GM21390 (cell line): ENCODE measurements around the gene KLHL15.
A peak's percentile ranks its signal among the peaks of the same experiment; 100 is the strongest.
"Not testable (repeated sequence)": the region's sequence is repeated elsewhere in the genome, so short reads cannot be mapped to it uniquely, and the experiment has no call there.

Experiments
- ATAC-seq: cut with Tn5 transposase; IDR thresholded peaks from one replicate; pipeline ENCODE4 v1.9.1; 2021; ENCODE audit not compliant: unreplicated experiment

The KLHL15 gene

DNA sequence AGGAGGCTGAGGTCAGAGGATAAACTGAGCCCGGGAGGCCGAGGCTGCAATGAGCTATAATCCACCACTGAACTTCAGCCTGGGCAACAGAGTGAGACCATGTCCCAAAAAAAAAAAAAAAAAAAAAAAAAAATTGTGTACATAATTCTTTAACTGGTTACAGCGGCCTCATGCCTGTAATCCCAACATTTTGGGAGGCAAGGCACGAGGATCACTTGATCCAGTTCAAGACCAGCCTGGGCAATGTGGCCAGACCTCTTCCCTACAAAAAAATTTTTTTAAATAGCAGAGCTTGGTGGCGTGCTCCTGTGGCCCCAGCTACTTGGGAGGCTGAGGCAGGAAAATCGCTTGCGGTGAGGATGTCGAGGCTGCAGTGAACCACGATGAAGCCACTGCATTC is 9.3 kb downstream of the KLHL15 start:
- ATAC-seq = no peak

DNA sequence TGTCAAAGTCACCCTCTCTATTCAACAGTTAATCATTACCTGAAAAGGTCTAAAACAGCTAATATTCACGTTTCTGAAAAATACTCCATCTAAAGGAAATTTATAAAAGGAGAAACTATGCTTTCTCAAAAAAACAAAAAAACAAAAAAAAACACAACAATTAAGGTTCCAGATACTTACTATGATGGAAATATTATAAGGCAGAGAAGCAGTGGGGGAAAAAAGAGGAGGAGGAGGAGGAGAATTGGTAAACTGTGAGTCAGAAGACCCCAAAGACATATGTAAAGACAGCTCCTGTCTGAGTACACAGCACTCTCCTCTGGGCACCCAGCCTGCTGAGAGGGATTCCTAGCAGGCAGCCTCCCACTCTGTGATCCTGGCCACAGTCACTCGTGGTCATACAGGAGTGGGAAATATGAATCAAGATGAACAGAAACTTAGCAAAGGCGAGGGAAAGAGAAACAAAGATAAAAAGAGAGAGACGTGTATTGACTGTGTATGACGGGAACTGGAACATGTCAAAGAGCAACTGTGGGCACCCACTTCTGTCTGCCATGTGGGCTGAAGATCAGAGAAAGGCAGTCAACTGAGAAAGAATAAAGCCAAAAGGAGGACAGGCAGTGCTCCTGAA is 12.5 kb downstream of the KLHL15 start:
- peak; percentile 77 for ATAC-seq

GRCh38 chrX:24012266-24012665 is 14.7 kb downstream of the KLHL15 start:
- ATAC-seq = no peak

DNA sequence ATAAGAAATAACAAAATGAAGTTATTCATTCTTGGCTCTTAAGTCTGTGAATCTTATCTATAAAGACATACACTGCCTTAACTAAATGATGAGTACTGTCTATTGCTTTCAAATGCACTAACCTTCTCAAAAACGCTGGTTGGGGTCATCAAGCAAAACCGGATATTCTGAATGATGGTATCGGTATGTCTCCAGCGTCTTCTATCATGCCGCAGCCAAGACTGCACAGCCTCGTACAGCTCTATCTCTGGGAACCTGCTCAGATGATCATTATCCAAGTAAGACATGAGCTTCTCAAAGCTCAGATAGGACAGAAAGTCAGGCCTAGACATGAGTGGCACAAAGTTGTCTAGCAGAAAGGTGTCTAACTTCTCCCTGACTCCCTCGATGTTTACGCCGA is 21.1 kb downstream of the KLHL15 start:
- no peak for ATAC-seq

DNA sequence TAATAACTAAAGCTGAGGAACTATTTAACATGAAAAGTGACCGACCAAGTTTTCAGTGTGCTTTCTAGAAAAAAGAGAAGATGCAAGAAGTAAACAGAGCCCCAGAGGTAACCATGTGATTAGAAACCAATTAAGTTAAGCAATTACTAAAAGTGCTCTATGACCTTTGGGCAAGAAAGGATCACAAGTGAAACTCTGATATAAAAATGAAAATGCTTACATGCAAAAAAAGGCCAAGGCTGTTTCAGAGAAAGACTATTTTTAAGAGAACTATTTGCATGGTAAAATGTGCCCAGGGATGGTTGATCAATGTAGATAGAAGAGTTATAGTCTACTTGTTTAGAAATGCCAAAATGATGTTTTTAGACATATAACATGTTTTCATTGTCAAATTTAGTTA is 22.0 kb downstream of the KLHL15 start:
- peak; percentile 58 for ATAC-seq

DNA sequence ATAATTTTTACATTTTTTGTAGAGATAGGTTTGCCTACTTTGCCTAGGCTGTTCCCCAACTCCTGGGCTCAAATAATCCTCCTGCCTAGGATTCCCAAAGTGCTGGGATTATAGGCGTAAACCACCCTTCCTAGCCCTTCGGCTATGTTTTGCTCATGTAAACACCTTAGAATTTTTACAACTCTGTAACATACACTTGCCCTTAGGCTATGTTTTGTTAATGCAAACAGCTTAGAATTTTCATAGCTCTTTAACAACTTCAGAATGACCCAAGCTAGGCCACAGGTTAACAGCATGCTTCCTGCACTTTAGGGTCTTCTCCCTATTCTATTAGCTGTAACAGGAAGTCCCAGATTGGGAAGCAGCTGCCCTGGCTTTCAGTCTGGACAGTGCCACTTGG is 24.2 kb downstream of the KLHL15 start:
- ATAC-seq = no peak

- ATAC-seq = peak; percentile 81
These were observed 24.8 kb downstream of the KLHL15 start for GRCh38 chrX:24002167-24002566.

DNA sequence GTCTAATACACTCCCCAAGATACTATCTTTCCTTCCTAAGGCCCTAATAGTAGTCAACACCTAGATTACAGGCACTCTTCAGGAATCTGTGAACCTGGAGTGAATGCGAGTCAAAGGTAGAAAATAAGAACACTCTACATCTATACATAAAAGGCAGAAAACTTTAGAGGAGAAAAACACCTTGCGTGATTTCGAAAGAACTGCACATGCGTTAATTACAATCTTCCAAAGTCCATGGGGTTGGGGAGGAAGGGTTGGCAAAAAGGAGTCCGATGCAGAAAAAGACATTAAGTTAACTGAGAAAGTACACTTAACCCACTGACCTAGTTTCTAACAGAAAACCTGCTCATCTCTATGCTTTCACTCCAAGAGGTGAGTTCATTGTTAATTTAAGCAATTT is 27.3 kb downstream of the KLHL15 start:
- ATAC-seq = no peak

- ATAC-seq = no peak
These were observed 33.9 kb downstream of the KLHL15 start for GRCh38 chrX:23993012-23993633.

- no peak for ATAC-seq
These were observed 34.6 kb downstream of the KLHL15 start for GRCh38 chrX:23992431-23992830.

DNA sequence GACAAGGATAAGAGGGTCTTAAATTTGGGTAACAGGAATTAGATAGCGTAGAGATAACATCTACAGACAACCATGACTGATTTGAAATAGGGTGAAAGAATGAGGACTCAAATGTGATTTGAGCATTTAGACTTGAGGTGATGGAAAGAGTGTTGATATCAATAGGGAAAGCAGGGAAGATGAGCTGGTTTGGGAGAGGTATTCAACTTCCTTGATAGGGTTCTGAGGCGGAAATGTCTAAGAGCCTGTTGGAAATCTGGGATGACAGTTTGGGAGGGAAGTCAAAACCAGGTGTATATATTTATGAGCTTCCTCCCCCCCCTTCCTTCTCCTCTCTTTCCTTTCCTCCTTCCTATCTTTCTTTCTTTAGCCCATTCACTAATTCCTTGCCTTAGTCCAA is 36.5 kb downstream of the KLHL15 start:
- no peak for ATAC-seq

- no peak for ATAC-seq
These were observed 37.3 kb downstream of the KLHL15 start for GRCh38 chrX:23989689-23990088.

DNA sequence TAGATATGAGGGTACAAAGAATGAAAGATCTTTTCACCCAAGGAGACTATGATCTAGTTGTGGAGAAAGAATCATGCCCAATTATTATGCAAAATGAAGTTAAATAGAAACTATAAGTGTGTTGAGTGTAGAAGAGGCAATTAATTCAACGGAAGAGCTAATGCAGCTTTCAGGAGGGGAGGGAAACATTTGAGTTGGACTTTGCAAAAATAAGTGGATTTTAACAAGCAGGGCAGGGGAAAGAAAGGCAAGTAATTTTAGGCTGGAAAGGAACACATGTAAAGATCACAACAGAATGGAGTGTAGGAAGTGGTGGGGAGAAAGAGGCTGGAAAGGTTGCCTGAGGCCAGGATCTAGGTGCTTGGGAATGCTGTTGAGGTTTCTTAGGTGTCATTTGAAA is 44.1 kb downstream of the KLHL15 start:
- ATAC-seq = no peak

DNA sequence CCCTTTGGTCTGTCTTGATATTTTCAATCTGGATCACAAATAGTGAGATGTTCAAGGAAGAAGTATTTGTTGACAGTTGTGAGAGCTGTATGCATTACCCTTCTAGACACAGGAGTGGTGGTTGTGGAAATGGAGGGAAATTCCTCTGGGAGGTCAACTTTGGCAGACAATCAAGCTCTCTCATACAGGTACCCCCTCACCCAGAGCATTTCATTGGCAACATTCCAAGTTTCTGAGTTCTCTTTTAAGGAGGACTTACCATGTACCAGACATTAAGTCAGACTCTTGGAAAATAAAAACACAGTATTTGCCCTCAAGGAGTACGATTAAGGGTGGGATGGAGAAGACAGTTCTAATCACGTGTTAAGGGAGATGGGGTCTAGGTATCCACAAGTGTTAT is 45.3 kb downstream of the KLHL15 start:
- no peak for ATAC-seq

DNA sequence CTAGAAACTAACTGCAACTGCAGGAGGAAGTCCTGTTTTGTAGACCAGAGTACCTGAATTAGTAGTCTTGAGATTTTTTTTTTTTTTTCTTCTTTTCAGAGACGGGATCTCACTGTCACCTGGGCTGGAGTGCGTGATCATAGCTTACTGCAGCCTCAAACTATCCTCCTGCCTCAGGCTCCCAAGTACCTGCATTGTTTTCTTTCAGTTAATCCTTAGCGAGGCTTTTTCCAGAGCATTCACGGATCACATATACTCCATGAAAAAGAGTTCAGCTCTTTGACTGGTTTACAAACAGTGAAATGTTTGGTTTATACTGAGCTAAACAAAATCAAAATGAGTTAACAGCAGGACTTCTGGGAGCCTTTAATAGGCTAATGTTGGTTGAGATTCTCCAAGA is 45.8 kb downstream of the KLHL15 start:
- no peak for ATAC-seq

DNA sequence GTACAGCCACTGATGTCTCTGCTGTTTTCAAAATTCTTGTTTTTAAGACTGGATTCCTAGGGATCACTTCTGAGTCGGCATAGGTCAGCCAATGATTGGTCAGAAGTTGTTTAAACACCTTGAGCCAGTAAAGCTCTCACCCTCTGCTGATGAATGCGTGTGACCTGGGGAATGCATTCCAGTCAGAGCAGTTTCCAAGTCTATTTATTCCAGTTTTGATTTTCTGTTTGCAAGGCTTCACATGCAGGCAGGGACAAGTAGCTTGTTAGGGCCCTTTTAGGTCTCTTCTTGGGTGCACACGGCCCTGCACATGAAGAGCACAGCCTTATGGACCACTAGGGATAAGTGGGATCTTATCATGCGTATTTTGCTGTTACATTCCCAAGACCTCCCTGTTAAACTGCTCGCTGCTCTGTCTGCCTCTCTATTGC is 47.0 kb downstream of the KLHL15 start:
- ATAC-seq = no peak

GRCh38 chrX:23978491-23978890 is 48.5 kb downstream of the KLHL15 start:
- ATAC-seq = no peak

DNA sequence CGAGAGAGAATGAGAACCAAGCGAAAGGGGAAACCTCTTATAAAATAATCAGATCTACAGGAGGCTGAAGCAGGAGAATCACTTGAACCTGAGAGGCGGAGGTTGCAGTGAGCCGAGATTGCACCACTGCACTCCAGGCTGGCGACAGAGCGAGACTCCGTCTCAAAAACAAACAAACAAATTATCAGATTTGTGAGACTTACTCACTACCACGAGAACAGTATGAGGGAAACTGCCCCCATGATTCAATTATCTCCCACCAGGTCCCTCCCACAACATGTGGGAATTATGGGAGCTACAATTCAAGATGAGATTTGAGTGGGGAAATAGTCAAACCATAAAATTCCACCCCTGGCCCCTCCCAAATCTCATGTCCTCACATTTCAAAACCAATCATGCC is 61.4 kb downstream of the KLHL15 start:
- ATAC-seq = not testable (repeated sequence)

DNA sequence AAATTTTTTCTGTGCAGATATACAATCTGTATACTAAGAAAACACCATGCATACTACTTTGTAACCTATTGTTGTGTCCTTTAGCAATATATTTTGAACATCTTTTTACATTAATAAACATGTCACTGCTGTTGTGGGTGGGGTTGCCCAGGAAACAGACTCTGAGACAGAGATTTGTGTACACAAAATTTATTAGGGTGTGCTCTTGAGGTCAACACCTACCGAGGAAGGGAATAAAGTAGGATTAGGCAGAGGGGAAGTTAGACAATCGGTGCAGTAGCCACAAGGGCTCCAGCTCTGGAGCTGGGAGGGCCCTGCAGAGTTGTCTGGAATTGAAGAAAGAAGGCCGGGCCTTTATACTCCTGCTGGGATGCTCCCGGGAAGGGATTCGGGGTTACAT is 62.8 kb downstream of the KLHL15 start:
- ATAC-seq = no peak

- no peak for ATAC-seq
These were observed 67.2 kb downstream of the KLHL15 start for GRCh38 chrX:23959781-23960180.

DNA sequence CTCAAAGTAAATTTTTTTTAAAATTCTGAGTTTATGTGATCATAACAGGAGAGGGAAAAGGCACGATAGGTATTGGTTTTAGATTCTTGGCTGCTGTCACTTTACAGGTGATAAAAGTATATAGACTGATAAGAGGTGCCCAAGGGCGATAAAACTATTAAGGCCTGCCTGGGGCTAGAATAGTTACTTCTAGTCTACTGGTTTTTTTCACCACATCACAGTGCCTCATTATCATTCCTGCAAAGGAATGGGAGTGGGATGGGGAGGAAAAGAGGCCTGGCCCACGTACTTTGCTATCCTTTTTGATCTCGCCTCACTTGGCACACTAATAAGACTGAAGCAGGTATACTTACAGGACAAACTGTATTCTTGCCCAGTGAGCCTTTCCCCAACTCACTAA is 72.6 kb downstream of the KLHL15 start:
- no peak for ATAC-seq

DNA sequence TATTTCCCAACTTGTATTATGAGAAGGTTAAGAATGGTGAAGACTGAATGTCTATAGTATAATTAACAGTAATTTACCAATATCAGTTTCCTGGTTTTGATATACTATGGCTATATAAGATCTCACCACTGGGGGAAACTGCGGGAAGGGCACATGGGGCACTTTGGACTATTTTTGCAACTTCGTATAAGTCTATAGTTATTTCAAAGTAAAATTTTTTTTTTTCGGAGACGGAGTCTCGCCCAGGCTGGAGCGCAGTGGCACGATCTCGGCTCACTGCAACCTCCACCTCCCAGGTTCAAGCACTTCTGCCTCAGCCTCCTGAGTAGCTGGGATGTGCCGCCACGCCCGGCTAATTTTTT is 73.1 kb downstream of the KLHL15 start:
- no peak for ATAC-seq
